B cell (primary cell): ENCODE data around the gene HOXC9. TPM values are rescaled to one million over a fixed set of nuclear protein-coding genes. Genes with fewer than 3 reads are reported as not detected.
A peak's percentile ranks its signal among the peaks of the same experiment; 100 is the strongest.

Experiments
- ATAC-seq: fragments of 200-7000 bp; cut with Tn5 transposase; one replicate; pipeline ENCODE4 v1.10.0; 2021; ENCODE audit warnings: low read depth, mild to moderate bottlenecking, moderate number of reproducible peaks, moderate library complexity
- CTCF ChIA-PET: fragments of 350-600 bp; sonication (Branson Sonifier 250); formaldehyde crosslinking; loops from one replicate; lab custom pipeline; 2021; ENCODE audit warnings: antibody characterized with exemption, inconsistent platforms; lab: Charles Lee
- POLR2A ChIA-PET: fragments of 350-600 bp; sonication (Branson Sonifier 250); formaldehyde crosslinking; loops from one replicate; lab custom pipeline; 2021; ENCODE audit warnings: antibody characterized with exemption; lab: Charles Lee
- DNase-seq: peaks from one replicate; pipeline ENCODE4 v3.0.0; 2013
- H2AFZ ChIP-seq: 2 replicates; pipeline ENCODE4 v1.6.1; 2012; ENCODE audit warnings: mild to moderate bottlenecking, low read depth, low read length; ENCODE audit not compliant: insufficient read depth, poor library complexity, severe bottlenecking
- H3K27ac ChIP-seq, 2 donors: 1 replicate in 1 of 2; 2 replicates in 1 of 2; pipeline ENCODE4 v1.5.1; 2012 to 2013; ENCODE audit warnings: low read length in 2 of 2, mild to moderate bottlenecking in 2 of 2, moderate library complexity in 1 of 2
- H3K27me3 ChIP-seq, 4 experiments: fragments of 200-600 bp in 1 of 4; sonication (generic) in 1 of 4; replicated peaks in 1 of 4; 1 replicate in 2 of 4; 2 replicates in 2 of 4; pipeline versions ENCODE4 v1.6.1 to v1.7.0; 2013 to 2016; ENCODE audit warnings: low read length in 3 of 4, mild to moderate bottlenecking in 2 of 4, mixed read lengths in 1 of 4, moderate library complexity in 1 of 4; ENCODE audit not compliant: insufficient read depth in 4 of 4, control insufficient read depth in 3 of 4; ENCODE audit errors: control extremely low read depth in 1 of 4
- H3K36me3 ChIP-seq, 2 experiments: replicated peaks in 1 of 2; 1 replicate in 1 of 2; 2 replicates in 1 of 2; pipeline versions ENCODE4 v1.6.1 to v1.7.1; 2013; ENCODE audit warnings: low read length in 1 of 2; ENCODE audit not compliant: insufficient read depth in 2 of 2, control insufficient read depth in 1 of 2; ENCODE audit errors: control extremely low read depth in 1 of 2, extremely low read depth in 1 of 2
- H3K4me1 ChIP-seq, 2 donors: fragments of 200-600 bp in 1 of 2; sonication (generic) in 1 of 2; 1 replicate in 1 of 2; 2 replicates in 1 of 2; pipeline versions ENCODE4 v1.5.1 to v1.6.1; 2013 to 2017; ENCODE audit warnings: low read length in 2 of 2; ENCODE audit not compliant: control insufficient read depth in 2 of 2, insufficient read depth in 2 of 2
- H3K4me2 ChIP-seq: replicated peaks from 2 replicates; pipeline ENCODE3; 2012; ENCODE audit warnings: mild to moderate bottlenecking, low read depth, low read length; ENCODE audit not compliant: poor library complexity, severe bottlenecking
- H3K4me3 ChIP-seq, 5 experiments: fragments of 200-600 bp in 1 of 5; sonication (generic) in 1 of 5; 1 replicate in 3 of 5; 2 replicates in 2 of 5; pipeline versions ENCODE4 v1.5.1 to v1.7.0; 2011 to 2016; ENCODE audit warnings: low read length in 4 of 5, mild to moderate bottlenecking in 4 of 5, low read depth in 2 of 5, control low read depth in 1 of 5, moderate library complexity in 1 of 5; ENCODE audit not compliant: insufficient read depth in 1 of 5; ENCODE audit errors: control extremely low read depth in 1 of 5, extremely low read depth in 1 of 5
- H3K79me2 ChIP-seq: fragments of 200-600 bp; sonication (generic); one replicate; pipeline ENCODE4 v1.6.0; 2016; ENCODE audit warnings: low read length; ENCODE audit not compliant: control insufficient read depth, insufficient read depth
- H3K9ac ChIP-seq: fragments of 200-600 bp; sonication (generic); 2 replicates; pipeline ENCODE4 v1.6.1; 2017; ENCODE audit warnings: mild to moderate bottlenecking, low read length, moderate library complexity
- H3K9me3 ChIP-seq, 3 donors: one replicate each; pipeline versions ENCODE4 v1.6.1 to v1.7.1; 2013; ENCODE audit warnings: low read length in 2 of 3; ENCODE audit not compliant: control insufficient read depth in 2 of 3, insufficient read depth in 1 of 3; ENCODE audit errors: control extremely low read depth in 1 of 3
- H4K20me1 ChIP-seq: 2 replicates; pipeline ENCODE4 v1.6.0; 2012; ENCODE audit warnings: mild to moderate bottlenecking, low read length; ENCODE audit not compliant: insufficient read depth, control insufficient read depth, poor library complexity, severe bottlenecking
- H3K27ac Mint-ChIP-seq: one replicate; pipeline ENCODE4 v1.8.0; 2021; ENCODE audit warnings: mixed read lengths
- H3K27me3 Mint-ChIP-seq: one replicate; pipeline ENCODE4 v1.8.0; 2021; ENCODE audit warnings: mixed read lengths
- H3K4me1 Mint-ChIP-seq: one replicate; pipeline ENCODE4 v1.8.0; 2021; ENCODE audit warnings: mixed read lengths
- H3K4me3 Mint-ChIP-seq: one replicate; pipeline ENCODE4 v1.8.0; 2021; ENCODE audit warnings: mixed read lengths
- H3K9me3 Mint-ChIP-seq: one replicate; pipeline ENCODE4 v1.8.0; 2022; ENCODE audit warnings: mixed read lengths; ENCODE audit not compliant: insufficient read depth
- EZH2 ChIP-seq: IDR thresholded peaks from 2 replicates; pipeline ENCODE4 v1.6.1; 2012; ENCODE audit warnings: borderline replicate concordance, low read depth, mild to moderate bottlenecking, moderate library complexity, low read length; ENCODE audit not compliant: insufficient read depth, poor library complexity, severe bottlenecking
- WGBS: methylation state at CpG from one replicate; pipeline ENCODE4 v1.1.5; 2013; ENCODE audit warnings: missing lambda C conversion rate; ENCODE audit not compliant: insufficient coverage; 5-methylcytosine and 5-hydroxymethylcytosine counted together
- intact Hi-C: fragments of 100-400 bp; cut with micrococcal nuclease; formaldehyde crosslinking; loops from one replicate; pipeline ENCODE4 v1.10.0; 2022
- polyA plus RNA-seq: library from polyadenylated mRNA; depleted of rRNA; stranded (reverse); fragments of >200 nt; gene quantifications from 2 replicates; pipeline ENCODE4 v1.2.3, GENCODE V29; 2012
- total RNA-seq, 2 donors: library from RNA; stranded (reverse); fragments of 120-200 nt in 1 of 2; gene quantifications; 1 replicate in 1 of 2; 2 replicates in 1 of 2; pipeline versions ENCODE4 v1.2.3 to v1.2.4, GENCODE V29; 2013 to 2022
- TF ChIP-seq, protein P1 (sequence below): fragments of 200-600 bp; IDR thresholded peaks from one replicate; pipeline ENCODE4 v1.8.0; 2022; ENCODE audit warnings: antibody characterized with exemption, mild to moderate bottlenecking

HOXC9 gene
- total and polyA plus RNA-seq, 2 donors (not counting 1 experiment from before 2014, with no cell fraction given), result not detected

DNA sequence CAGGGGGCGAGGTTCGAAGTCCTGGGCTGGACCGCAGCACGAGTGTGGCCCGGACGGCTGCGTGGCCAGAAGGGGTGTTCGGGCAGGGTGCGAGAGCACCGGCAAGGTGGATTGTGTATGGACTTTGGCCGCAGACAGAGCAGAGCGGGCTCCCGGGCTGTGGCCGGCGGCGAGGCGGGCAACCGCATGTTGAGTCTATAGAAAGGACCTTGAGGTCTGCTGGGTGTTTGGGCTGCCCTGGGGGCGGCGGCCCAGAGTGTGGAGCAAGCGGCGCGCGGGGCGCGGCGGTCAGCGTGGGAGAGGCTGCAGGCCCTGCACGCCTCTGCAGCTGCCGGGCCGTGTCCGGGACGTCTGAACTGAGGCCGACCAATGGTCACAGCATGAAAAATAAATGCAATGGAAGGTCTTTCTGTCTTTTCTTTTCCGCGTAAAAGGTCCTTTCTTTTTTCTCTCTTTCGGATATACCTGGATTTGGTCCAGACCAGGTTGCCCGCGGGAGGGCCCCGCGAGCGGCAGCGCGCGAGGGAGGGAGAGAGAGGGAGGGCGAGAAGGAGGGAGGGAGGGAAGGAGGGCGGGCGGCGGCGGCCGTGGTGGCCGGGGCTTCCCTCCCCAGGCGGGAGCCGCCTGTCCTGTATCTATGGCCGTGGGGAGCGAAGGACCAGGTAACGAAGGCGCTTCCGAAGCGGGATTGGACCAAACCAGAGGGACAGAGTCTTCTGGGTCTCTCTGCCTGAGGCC, 5.5 kb upstream of the HOXC9 start:
- POLR2A ChIA-PET, result interaction anchor here (0.7 kb wide), 1 partner anchor 219 kb away, joined by 3 read pairs; no protein-coding TSS in a partner anchor
- H2AFZ ChIP-seq, result peak overlapping the region; percentile 70
- ATAC-seq, result no peak
- peaks cover 29 to 64% of the 10 kb centered on the region in 2 donors for H3K4me1 ChIP-seq
- H3K79me2 ChIP-seq, result no peaks in the 10 kb centered on the region
- no peaks in the 10 kb centered on the region for H4K20me1 ChIP-seq
- DNase-seq, result no peak
- peak overlapping the region; percentile 96 for H3K4me2 ChIP-seq
- peaks cover 0 to 67% (median 0%) of the 10 kb centered on the region in 3 donors for H3K9me3 ChIP-seq
- no peaks in the 10 kb centered on the region for H3K9me3 Mint-ChIP-seq
- TF ChIP-seq EZH2, result peak; percentile 23
- TF ChIP-seq, protein P1, sequence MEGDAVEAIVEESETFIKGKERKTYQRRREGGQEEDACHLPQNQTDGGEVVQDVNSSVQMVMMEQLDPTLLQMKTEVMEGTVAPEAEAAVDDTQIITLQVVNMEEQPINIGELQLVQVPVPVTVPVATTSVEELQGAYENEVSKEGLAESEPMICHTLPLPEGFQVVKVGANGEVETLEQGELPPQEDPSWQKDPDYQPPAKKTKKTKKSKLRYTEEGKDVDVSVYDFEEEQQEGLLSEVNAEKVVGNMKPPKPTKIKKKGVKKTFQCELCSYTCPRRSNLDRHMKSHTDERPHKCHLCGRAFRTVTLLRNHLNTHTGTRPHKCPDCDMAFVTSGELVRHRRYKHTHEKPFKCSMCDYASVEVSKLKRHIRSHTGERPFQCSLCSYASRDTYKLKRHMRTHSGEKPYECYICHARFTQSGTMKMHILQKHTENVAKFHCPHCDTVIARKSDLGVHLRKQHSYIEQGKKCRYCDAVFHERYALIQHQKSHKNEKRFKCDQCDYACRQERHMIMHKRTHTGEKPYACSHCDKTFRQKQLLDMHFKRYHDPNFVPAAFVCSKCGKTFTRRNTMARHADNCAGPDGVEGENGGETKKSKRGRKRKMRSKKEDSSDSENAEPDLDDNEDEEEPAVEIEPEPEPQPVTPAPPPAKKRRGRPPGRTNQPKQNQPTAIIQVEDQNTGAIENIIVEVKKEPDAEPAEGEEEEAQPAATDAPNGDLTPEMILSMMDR, result no peak
- CTCF ChIA-PET, result interaction anchor here (0.9 kb wide), 1 partner anchor 196 kb away, joined by 3 read pairs; no protein-coding TSS in a partner anchor
- H3K27me3 ChIP-seq, result peaks cover 0 to 98% (median 87%) of the 10 kb centered on the region in 4 experiments
- peak overlapping the region; percentile 75 for H3K27ac Mint-ChIP-seq
- peaks cover 92% of the 10 kb centered on the region for H3K27me3 Mint-ChIP-seq
- peak overlapping the region; percentile 58 for H3K9ac ChIP-seq
- peak overlapping the region in 1 of 5 experiments; percentile 60 for H3K4me3 ChIP-seq
- WGBS, result 8% methylated on average over 57 of the region's 60 CpGs
- no peak overlapping the region for H3K27ac ChIP-seq
- no peaks in the 10 kb centered on the region for H3K36me3 ChIP-seq
- H3K4me3 Mint-ChIP-seq, result peak overlapping the region; percentile 89
- intact Hi-C loops, result loop anchor here (5.0 kb wide), 2 partner anchors 38 to 42 kb away; partner anchors contain the start of genes HOXC12 and HOXC5
- peaks cover 39% of the 10 kb centered on the region for H3K4me1 Mint-ChIP-seq

DNA sequence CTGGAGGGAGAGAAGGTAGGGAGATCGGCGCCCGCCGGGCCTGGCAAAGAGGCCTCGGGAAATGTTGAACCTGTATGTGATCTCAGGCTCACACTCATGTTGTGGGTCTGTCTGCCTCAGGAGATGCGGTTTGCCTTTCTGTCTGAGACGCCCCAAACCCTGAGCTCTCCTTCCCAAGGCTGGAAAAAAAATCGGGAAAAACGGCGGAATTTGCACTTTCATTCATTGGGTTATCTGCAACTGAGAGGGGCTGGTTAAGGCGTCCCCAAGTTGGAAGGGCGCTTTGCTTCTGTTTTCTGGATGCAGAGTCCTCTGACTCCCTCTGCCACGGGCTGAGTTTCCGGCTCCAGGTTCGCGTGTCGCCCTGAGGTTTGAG, 5.0 kb upstream of the HOXC9 start:
- H3K4me2 ChIP-seq, result peak overlapping the region; percentile 96
- Mint-ChIP-seq H3K27ac (peak overlapping the region; percentile 47), H3K4me3 (peak overlapping the region; percentile 89), H3K4me1 (peaks cover 37% of the 10 kb centered on the region), H3K27me3 (peaks cover 91% of the 10 kb centered on the region), H3K9me3 (no peaks in the 10 kb centered on the region)
- no peaks in the 10 kb centered on the region for H4K20me1 ChIP-seq
- ChIA-PET CTCF (no interaction called here), POLR2A (interaction anchor here (0.6 to 0.7 kb wide), 2 partner anchors 19 to 219 kb away, joined by 3 to 10 read pairs; no protein-coding TSS in a partner anchor)
- TF ChIP-seq EZH2, result no peak
- TF ChIP-seq, protein P1, result no peak
- H3K9ac ChIP-seq, result peak overlapping the region; percentile 58
- H3K36me3 ChIP-seq, result no peaks in the 10 kb centered on the region
- DNase-seq (no peak), ATAC-seq (no peak)
- H3K4me1 ChIP-seq, result peaks cover 34 to 64% of the 10 kb centered on the region in 2 donors
- intact Hi-C loops, result loop anchor here (5.0 kb wide), 2 partner anchors 37 to 43 kb away; partner anchors contain the start of genes HOXC12 and HOXC5
- peak overlapping the region in 3 of 5 experiments; percentile 57 to 60 (median 59) for H3K4me3 ChIP-seq
- H3K9me3 ChIP-seq, result peaks cover 0 to 73% (median 0%) of the 10 kb centered on the region in 3 donors
- H3K27me3 ChIP-seq, result peaks cover 0 to 98% (median 86%) of the 10 kb centered on the region in 4 experiments
- no peak overlapping the region for H3K27ac ChIP-seq
- WGBS, result 5% methylated on average over 17 of the region's 17 CpGs
- H2AFZ ChIP-seq, result peak overlapping the region; percentile 70
- no peaks in the 10 kb centered on the region for H3K79me2 ChIP-seq
